Placental pericyte (primary cell): ENCODE measurements around the gene CFL2. TPM values are rescaled to one million over a fixed set of nuclear protein-coding genes. Genes with fewer than 3 reads are reported as not detected.

Experiments
- small RNA-seq: library from RNA; depleted of rRNA; stranded (forward); fragments of <200 nt; gene quantifications from one replicate; pipeline ENCODE3, GENCODE V24; 2012; ENCODE audit warnings: low replicate concordance
- total RNA-seq: library from RNA; depleted of rRNA; stranded (reverse); fragments of >200 nt; gene quantifications from 2 replicates; pipeline ENCODE4 v1.2.3, GENCODE V29; 2012

The CFL2 gene
- 82.7 and 118 TPM in 2 replicates for total RNA-seq

DNA sequence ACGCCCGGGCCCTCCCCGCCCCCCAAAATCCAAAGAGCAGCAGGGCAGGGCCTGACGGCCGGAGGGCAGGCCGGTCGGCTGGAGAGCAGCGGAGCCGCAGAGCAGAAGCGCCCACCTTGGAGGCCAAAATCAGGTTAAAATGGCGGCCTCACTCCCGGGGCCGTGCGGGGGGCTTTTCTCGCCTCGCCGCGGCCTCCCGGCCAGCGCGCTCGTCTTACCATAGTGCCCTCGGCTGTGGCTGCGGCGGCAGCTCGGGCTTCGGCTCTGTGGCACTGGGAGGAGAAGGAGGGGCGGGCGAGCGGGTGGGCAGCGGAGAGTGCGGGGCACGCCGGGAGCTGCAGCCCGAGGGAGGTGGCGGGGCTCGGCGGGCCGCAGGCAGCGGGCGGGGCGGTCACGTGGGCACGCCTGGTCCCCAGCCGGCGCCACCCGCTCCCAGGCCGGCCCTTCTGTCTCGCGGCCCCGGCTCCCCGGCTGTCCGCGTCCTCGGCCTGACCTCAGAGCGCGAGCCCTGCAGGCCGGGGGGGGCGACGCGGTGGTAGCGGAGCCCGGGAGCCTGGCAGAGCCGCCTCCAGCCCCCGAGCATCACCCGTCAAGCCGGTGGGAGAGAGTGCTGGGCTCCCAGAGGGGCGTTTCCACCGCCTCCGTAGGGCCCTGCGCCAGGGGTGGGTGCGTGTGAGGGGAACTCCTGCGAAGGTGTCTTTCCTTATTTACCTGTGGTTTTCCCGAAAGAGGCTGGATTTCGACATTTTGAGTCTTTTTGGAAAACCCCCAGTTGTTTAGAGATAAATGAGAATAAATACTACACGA, at the start of gene CFL2:
Gene CFL2 (minus strand): TSS at position 274 of the 807 bp plus-strand sequence. CDS start 53 bp downstream, at position 221.

Small RNA genes lying within 50 kb of the gene (small RNA-seq; reads per million reads assigned to genes)
- gene RNU6-1261P, result not detected

Other genes with a start within 250 kb of the CFL2 start
- 31.1 and 37.9 TPM in 2 replicates for gene EAPP, start 174.9 kb downstream of the CFL2 start, total RNA-seq
- gene SNX6, start 84.4 kb downstream of the CFL2 start, total RNA-seq, result 142 and 165 TPM in 2 replicates
- 14.7 and 44.5 TPM in 2 replicates for gene BAZ1A, start 160.8 kb upstream of the CFL2 start, total RNA-seq